HL-60 (cell line): ENCODE results near the gene TIGAR.

ENCODE experiments used
- GABPA ChIP-seq: IDR thresholded peaks from 2 replicates; pipeline ENCODE4 v1.6.1; 2012; ENCODE audit warnings: low read depth
- POLR2AphosphoS5 ChIP-seq: IDR thresholded peaks from 2 replicates; pipeline ENCODE4 v1.6.1; 2012; ENCODE audit warnings: low read depth
- SPI1 ChIP-seq: IDR thresholded peaks from 2 replicates; pipeline ENCODE4 v1.6.1; 2012; ENCODE audit warnings: low read depth, mild to moderate bottlenecking, borderline replicate concordance
- TF ChIP-seq, protein P1 (sequence below): IDR thresholded peaks from one replicate; pipeline ENCODE4 v1.5.1; 2011; ENCODE audit warnings: low read length, control low read depth, inconsistent platforms; ENCODE audit not compliant: insufficient read depth

DNA sequence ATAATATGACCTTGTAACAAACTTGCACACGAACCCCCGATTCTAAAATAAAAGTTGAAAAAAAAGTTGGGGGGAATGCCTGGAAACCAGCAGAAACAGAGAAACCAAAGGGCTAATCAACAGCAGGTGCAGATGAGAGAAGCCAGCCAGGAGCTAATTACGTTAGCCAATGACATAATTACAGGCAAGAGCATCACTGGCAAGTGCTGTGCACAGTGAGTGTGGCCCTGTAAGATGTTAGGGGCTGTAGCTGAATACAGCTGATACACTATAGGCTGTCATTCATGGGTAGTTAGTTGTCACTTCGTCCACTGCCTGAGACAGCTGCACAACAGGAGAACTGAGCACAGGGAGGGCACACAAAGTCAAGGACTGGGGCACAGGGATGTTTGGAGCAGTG, 65.8 kb downstream of the TIGAR start:
- TF ChIP-seq, protein P1, sequence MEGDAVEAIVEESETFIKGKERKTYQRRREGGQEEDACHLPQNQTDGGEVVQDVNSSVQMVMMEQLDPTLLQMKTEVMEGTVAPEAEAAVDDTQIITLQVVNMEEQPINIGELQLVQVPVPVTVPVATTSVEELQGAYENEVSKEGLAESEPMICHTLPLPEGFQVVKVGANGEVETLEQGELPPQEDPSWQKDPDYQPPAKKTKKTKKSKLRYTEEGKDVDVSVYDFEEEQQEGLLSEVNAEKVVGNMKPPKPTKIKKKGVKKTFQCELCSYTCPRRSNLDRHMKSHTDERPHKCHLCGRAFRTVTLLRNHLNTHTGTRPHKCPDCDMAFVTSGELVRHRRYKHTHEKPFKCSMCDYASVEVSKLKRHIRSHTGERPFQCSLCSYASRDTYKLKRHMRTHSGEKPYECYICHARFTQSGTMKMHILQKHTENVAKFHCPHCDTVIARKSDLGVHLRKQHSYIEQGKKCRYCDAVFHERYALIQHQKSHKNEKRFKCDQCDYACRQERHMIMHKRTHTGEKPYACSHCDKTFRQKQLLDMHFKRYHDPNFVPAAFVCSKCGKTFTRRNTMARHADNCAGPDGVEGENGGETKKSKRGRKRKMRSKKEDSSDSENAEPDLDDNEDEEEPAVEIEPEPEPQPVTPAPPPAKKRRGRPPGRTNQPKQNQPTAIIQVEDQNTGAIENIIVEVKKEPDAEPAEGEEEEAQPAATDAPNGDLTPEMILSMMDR: no peak
- TF ChIP-seq GABPA: no peak
- no peak for TF ChIP-seq POLR2AphosphoS5
- no peak for TF ChIP-seq SPI1
